HepG2 (cell line): ENCODE results near the gene MYCBP2. TPM values are rescaled to one million over a fixed set of nuclear protein-coding genes. Genes with fewer than 3 reads are reported as not detected.

ENCODE experiments used
- ATAC-seq: fragments of 200-7000 bp; cut with Tn5 transposase; 3 replicates; pipeline ENCODE4 v1.9.1; 2020; ENCODE audit warnings: mild to moderate bottlenecking, moderate library complexity
- BruUV-seq: library from RNA; stranded (reverse); fragments of 400-500 nt; replicated peaks from 2 replicates; lab custom pipeline; 2021; lab: Mats Ljungman, UMichigan
- CTCF ChIA-PET: fragments of 300-600 bp; formaldehyde crosslinking; extraction: SDS; loops from one replicate; lab custom pipeline; 2021; ENCODE audit warnings: low total read pairs, inconsistent platforms, low intra/inter-chr PET ratio; lab: Yijun Ruan, JAX
- POLR2A ChIA-PET: fragments of 350-600 bp; sonication (Branson Sonifier 250); formaldehyde crosslinking; loops from one replicate; lab custom pipeline; 2020; ENCODE audit warnings: antibody characterized with exemption, inconsistent platforms; lab: Yijun Ruan, JAX
- DNase-seq: peaks from one replicate; pipeline ENCODE4 v3.0.0-alpha.2; 2015; ENCODE audit warnings: low spot score
- FAIRE-seq: peaks from 3 replicates; lab custom pipeline; 2011; peaks lifted over from hg19 to GRCh38; lab: Jason Lieb, UNC
- H2AFZ ChIP-seq: one replicate; pipeline ENCODE4 v1.6.1; 2011; ENCODE audit warnings: low read length, inconsistent platforms
- H3K27ac ChIP-seq: fragments of 300-600 bp; 3 replicates; pipeline ENCODE4 v1.8.0; 2011; ENCODE audit warnings: mixed run types, mild to moderate bottlenecking, mixed read lengths, low read length, inconsistent platforms; ENCODE audit not compliant: insufficient read depth; ENCODE audit errors: extremely low read length
- H3K27me3 ChIP-seq, 2 experiments: fragments of 200-600 bp in 1 of 2; 2 replicates in 1 of 2; 3 replicates in 1 of 2; pipeline versions ENCODE4 v1.6.0 to v1.8.0; 2011; ENCODE audit warnings: low read length in 2 of 2, mild to moderate bottlenecking in 2 of 2, moderate library complexity in 2 of 2, inconsistent platforms in 1 of 2; ENCODE audit not compliant: insufficient read depth in 2 of 2, control insufficient read depth in 1 of 2
- H3K36me3 ChIP-seq, 2 experiments: fragments of 200-600 bp in 1 of 2; replicated peaks in 1 of 2; 2 replicates in 1 of 2; 3 replicates in 1 of 2; pipeline versions ENCODE4 v1.5.1 to v1.8.0; 2011; ENCODE audit warnings: low read length in 2 of 2, inconsistent platforms in 1 of 2; ENCODE audit not compliant: insufficient read depth in 2 of 2, control insufficient read depth in 1 of 2
- H3K4me1 ChIP-seq: 2 replicates; pipeline ENCODE4 v1.5.1; 2012; ENCODE audit warnings: low read length, inconsistent platforms; ENCODE audit not compliant: insufficient read depth
- H3K4me2 ChIP-seq: 2 replicates; pipeline ENCODE4 v1.6.0; 2011; ENCODE audit warnings: low read depth, low read length, inconsistent platforms
- H3K4me3 ChIP-seq, 3 experiments: fragments of 200-600 bp in 1 of 3; sonication (generic), shearing (Covaris generic) in 1 of 3; replicated peaks in 1 of 3; 2 replicates each; pipeline ENCODE4 v1.5.1; 2011 to 2016; ENCODE audit warnings: low read length in 3 of 3, inconsistent platforms in 2 of 3, low read depth in 2 of 3, mild to moderate bottlenecking in 2 of 3, control low read depth in 1 of 3, mixed read lengths in 1 of 3; ENCODE audit not compliant: insufficient read depth in 1 of 3
- H3K79me2 ChIP-seq: one replicate; pipeline ENCODE4 v1.6.1; 2011; ENCODE audit warnings: low read length, inconsistent platforms; ENCODE audit not compliant: insufficient read depth
- H3K9ac ChIP-seq: 2 replicates; pipeline ENCODE4 v1.6.0; 2011; ENCODE audit warnings: mild to moderate bottlenecking, low read depth, low read length, inconsistent platforms; ENCODE audit not compliant: insufficient read depth
- H3K9me3 ChIP-seq: 2 replicates; pipeline ENCODE4 v1.5.1; 2012; ENCODE audit warnings: mild to moderate bottlenecking, low read length
- H4K20me1 ChIP-seq: 2 replicates; pipeline ENCODE4 v1.6.0; 2011; ENCODE audit warnings: inconsistent platforms, mild to moderate bottlenecking, low read length, moderate library complexity; ENCODE audit not compliant: insufficient read depth
- CAMTA2 ChIP-seq: sonication (generic); formaldehyde crosslinking; IDR thresholded peaks from 2 replicates; pipeline ENCODE4 v1.4.0; 2020; ENCODE audit warnings: mild to moderate bottlenecking, missing genetic modification reagents, borderline replicate concordance
- HNF4A ChIP-seq: sonication (generic); formaldehyde crosslinking; IDR thresholded peaks from 2 replicates; pipeline ENCODE4 v1.4.0; 2020; ENCODE audit warnings: missing genetic modification reagents
- MEIS1 ChIP-seq: sonication (generic); formaldehyde crosslinking; IDR thresholded peaks from 2 replicates; pipeline ENCODE4 v1.9.0; 2021; ENCODE audit warnings: mild to moderate bottlenecking, missing genetic modification reagents, moderate library complexity, borderline replicate concordance
- ZBTB7A ChIP-seq: sonication (generic); formaldehyde crosslinking; IDR thresholded peaks from 2 replicates; pipeline ENCODE4 v1.8.0; 2022; ENCODE audit warnings: mild to moderate bottlenecking, missing genetic modification reagents
- ZNF569 ChIP-seq: sonication (generic); formaldehyde crosslinking; IDR thresholded peaks from 2 replicates; pipeline ENCODE4 v1.5.0; 2020; ENCODE audit warnings: mild to moderate bottlenecking, missing genetic modification reagents, moderate library complexity, borderline replicate concordance
- ZNF670 ChIP-seq: sonication (generic); formaldehyde crosslinking; IDR thresholded peaks from 2 replicates; pipeline ENCODE4 v1.8.0; 2022; ENCODE audit warnings: mild to moderate bottlenecking, missing genetic modification reagents, borderline replicate concordance
- WGBS: methylation state at CpG from one replicate; pipeline ENCODE4 v1.1.6; 2017; ENCODE audit warnings: low lambda C conversion rate; 5-methylcytosine and 5-hydroxymethylcytosine counted together
- in situ Hi-C: cut with HindIII; loops from 2 replicates; pipeline ENCODE4 v1.10.0; 2017; ENCODE audit warnings: low pct_unique_long_range_greater_than_20kb; ENCODE audit not compliant: extremely low pct_ligation_motif_present
- intact Hi-C: fragments of 100-400 bp; cut with micrococcal nuclease; formaldehyde crosslinking; loops from one replicate; pipeline ENCODE4 v1.10.0; 2022; ENCODE audit not compliant: unreplicated experiment
- polyA plus RNA-seq, 8 experiments: library from polyadenylated mRNA; depleted of rRNA in 3 of 8; stranded (reverse) in 7 of 8; unstranded in 1 of 8; fragments of >200 nt; fragmentation: Illumina TruSeq in 4 of 8; extraction: Trizol in 4 of 8; gene quantifications; 2 replicates each; pipeline versions ENCODE4 v1.2.1 to v1.2.3, GENCODE V29; 2011 to 2016; ENCODE audit warnings: low read depth in 4 of 8, missing spikeins in 1 of 8, mixed read lengths in 1 of 8; ENCODE audit not compliant: insufficient read depth in 1 of 8
- total RNA-seq, 5 experiments: library from RNA; depleted of rRNA; stranded (reverse); fragments of >200 nt; fragmentation: Illumina TruSeq; extraction: Trizol; gene quantifications; 2 replicates each; pipeline ENCODE4 v1.2.3, GENCODE V29; 2016; ENCODE audit warnings: low read depth in 1 of 5
- TF ChIP-seq, protein P1 (sequence below): IDR thresholded peaks from 2 replicates; pipeline ENCODE4 v1.6.1; 2018; ENCODE audit warnings: missing genetic modification reagents
- TF ChIP-seq, protein P2 (sequence below): sonication (generic); formaldehyde crosslinking; IDR thresholded peaks from 2 replicates; pipeline ENCODE4 v1.5.0; 2020; ENCODE audit warnings: missing genetic modification reagents, mild to moderate bottlenecking, borderline replicate concordance
- TF ChIP-seq, protein P3 (sequence below): sonication (generic); formaldehyde crosslinking; conservative IDR thresholded peaks from 2 replicates; pipeline ENCODE4 v1.4.0; 2020; ENCODE audit warnings: missing genetic modification reagents
- TF ChIP-seq, protein P4 (sequence below): sonication (generic); formaldehyde crosslinking; IDR thresholded peaks from 2 replicates; pipeline ENCODE4 v1.8.0; 2022; ENCODE audit warnings: low read depth, missing genetic modification reagents
- TF ChIP-seq, protein P5 (sequence below): sonication (generic); formaldehyde crosslinking; IDR thresholded peaks from 2 replicates; pipeline ENCODE4 v1.4.0; 2020; ENCODE audit warnings: low read depth, missing genetic modification reagents

MYCBP2 gene
- total and polyA plus RNA-seq, 2 of the 13 experiments (the other 11 are each of a cell fraction or from before 2014, with no cell fraction given) = 16.3 to 35.3 TPM

DNA sequence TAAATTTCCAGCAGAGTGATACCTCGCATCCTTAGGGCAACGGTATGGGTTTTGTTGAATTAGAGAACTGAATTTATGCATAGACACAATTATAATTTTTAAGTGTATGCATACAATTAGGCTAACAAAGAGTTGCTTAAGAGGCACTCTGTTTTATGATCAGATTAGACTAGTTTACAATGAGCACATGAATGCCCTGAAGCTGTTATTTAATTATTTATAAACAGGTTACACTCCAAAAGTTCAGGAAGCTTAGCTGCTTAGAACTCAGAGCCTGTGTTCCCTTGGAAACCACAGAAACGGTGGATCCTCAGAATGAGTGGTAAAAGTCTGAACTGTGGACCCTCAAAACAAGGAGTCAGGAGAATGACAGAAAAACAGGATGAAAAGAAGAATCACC is 227.5 kb downstream of the MYCBP2 start:
- BruUV-seq = no TSS peak
- no peaks in the 10 kb centered on the region for H4K20me1 ChIP-seq
- FAIRE-seq (no peak), ATAC-seq (no peak), DNase-seq (no peak)
- no peak overlapping the region for H2AFZ ChIP-seq
- intact Hi-C loops = no loop called here
- no peaks in the 10 kb centered on the region for H3K4me1 ChIP-seq
- no peaks in the 10 kb centered on the region for H3K9me3 ChIP-seq
- no peaks in the 10 kb centered on the region for H3K27me3 ChIP-seq
- no peak overlapping the region for H3K4me2 ChIP-seq
- TF ChIP-seq, protein P1, sequence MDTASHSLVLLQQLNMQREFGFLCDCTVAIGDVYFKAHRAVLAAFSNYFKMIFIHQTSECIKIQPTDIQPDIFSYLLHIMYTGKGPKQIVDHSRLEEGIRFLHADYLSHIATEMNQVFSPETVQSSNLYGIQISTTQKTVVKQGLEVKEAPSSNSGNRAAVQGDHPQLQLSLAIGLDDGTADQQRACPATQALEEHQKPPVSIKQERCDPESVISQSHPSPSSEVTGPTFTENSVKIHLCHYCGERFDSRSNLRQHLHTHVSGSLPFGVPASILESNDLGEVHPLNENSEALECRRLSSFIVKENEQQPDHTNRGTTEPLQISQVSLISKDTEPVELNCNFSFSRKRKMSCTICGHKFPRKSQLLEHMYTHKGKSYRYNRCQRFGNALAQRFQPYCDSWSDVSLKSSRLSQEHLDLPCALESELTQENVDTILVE (CRISPR knock-in tag) = no peak
- TF ChIP-seq ZNF670 (CRISPR knock-in tag) = no peak
- TF ChIP-seq ZNF569 (CRISPR knock-in tag) = no peak
- no peak for TF ChIP-seq ZBTB7A (CRISPR knock-in tag)
- TF ChIP-seq, protein P2, sequence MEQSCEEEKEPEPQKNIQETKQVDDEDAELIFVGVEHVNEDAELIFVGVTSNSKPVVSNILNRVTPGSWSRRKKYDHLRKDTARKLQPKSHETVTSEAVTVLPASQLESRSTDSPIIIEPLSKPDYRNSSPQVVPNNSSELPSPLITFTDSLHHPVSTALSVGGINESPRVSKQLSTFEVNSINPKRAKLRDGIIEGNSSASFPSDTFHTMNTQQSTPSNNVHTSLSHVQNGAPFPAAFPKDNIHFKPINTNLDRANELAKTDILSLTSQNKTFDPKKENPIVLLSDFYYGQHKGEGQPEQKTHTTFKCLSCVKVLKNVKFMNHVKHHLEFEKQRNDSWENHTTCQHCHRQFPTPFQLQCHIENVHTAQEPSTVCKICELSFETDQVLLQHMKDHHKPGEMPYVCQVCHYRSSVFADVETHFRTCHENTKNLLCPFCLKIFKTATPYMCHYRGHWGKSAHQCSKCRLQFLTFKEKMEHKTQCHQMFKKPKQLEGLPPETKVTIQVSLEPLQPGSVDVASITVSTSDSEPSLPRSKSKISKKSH (CRISPR knock-in tag) = no peak
- TF ChIP-seq, protein P3, sequence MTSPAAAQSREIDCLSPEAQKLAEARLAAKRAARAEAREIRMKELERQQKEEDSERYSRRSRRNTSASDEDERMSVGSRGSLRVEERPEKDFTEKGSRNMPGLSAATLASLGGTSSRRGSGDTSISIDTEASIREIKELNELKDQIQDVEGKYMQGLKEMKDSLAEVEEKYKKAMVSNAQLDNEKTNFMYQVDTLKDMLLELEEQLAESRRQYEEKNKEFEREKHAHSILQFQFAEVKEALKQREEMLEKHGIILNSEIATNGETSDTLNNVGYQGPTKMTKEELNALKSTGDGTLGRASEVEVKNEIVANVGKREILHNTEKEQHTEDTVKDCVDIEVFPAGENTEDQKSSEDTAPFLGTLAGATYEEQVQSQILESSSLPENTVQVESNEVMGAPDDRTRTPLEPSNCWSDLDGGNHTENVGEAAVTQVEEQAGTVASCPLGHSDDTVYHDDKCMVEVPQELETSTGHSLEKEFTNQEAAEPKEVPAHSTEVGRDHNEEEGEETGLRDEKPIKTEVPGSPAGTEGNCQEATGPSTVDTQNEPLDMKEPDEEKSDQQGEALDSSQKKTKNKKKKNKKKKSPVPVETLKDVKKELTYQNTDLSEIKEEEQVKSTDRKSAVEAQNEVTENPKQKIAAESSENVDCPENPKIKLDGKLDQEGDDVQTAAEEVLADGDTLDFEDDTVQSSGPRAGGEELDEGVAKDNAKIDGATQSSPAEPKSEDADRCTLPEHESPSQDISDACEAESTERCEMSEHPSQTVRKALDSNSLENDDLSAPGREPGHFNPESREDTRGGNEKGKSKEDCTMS (CRISPR knock-in tag) = no peak
- TF ChIP-seq, protein P4, sequence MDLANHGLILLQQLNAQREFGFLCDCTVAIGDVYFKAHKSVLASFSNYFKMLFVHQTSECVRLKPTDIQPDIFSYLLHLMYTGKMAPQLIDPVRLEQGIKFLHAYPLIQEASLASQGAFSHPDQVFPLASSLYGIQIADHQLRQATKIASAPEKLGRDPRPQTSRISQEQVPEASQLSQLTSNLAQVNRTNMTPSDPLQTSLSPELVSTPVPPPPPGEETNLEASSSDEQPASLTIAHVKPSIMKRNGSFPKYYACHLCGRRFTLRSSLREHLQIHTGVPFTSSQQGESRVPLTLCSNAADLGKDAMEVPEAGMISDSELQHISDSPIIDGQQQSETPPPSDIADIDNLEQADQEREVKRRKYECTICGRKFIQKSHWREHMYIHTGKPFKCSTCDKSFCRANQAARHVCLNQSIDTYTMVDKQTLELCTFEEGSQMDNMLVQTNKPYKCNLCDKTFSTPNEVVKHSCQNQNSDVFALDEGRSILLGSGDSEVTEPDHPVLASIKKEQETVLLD (CRISPR knock-in tag) = no peak
- no peak for TF ChIP-seq CAMTA2 (CRISPR knock-in tag)
- TF ChIP-seq MEIS1 = no peak
- TF ChIP-seq, protein P5, sequence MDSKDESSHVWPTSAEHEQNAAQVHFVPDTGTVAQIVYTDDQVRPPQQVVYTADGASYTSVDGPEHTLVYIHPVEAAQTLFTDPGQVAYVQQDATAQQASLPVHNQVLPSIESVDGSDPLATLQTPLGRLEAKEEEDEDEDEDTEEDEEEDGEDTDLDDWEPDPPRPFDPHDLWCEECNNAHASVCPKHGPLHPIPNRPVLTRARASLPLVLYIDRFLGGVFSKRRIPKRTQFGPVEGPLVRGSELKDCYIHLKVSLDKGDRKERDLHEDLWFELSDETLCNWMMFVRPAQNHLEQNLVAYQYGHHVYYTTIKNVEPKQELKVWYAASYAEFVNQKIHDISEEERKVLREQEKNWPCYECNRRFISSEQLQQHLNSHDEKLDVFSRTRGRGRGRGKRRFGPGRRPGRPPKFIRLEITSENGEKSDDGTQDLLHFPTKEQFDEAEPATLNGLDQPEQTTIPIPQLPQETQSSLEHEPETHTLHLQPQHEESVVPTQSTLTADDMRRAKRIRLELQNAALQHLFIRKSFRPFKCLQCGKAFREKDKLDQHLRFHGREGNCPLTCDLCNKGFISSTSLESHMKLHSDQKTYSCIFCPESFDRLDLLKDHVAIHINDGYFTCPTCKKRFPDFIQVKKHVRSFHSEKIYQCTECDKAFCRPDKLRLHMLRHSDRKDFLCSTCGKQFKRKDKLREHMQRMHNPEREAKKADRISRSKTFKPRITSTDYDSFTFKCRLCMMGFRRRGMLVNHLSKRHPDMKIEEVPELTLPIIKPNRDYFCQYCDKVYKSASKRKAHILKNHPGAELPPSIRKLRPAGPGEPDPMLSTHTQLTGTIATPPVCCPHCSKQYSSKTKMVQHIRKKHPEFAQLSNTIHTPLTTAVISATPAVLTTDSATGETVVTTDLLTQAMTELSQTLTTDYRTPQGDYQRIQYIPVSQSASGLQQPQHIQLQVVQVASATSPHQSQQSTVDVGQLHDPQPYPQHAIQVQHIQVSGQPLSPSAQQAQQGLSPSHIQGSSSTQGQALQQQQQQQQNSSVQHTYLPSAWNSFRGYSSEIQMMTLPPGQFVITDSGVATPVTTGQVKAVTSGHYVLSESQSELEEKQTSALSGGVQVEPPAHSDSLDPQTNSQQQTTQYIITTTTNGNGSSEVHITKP (CRISPR knock-in tag) = no peak
- TF ChIP-seq HNF4A (CRISPR knock-in tag) = no peak
- 87% methylated on average over 3 of the region's 3 CpGs for WGBS
- H3K9ac ChIP-seq = no peak overlapping the region
- H3K27ac ChIP-seq = no peak overlapping the region
- ChIA-PET POLR2A (no interaction called here), CTCF (no interaction called here)
- no peak overlapping the region for H3K4me3 ChIP-seq
- peaks cover 2 to 15% of the 10 kb centered on the region in 2 experiments; a peak in 2 of 5 replicates for H3K36me3 ChIP-seq
- in situ Hi-C loops = no loop called here
- H3K79me2 ChIP-seq = no peaks in the 10 kb centered on the region
